ENCODE measurements around the gene BST2.

- no peak for TF ChIP-seq EP300 (IDR thresholded peaks at IDR 0.05; ENCODE audit: borderline replicate concordance)
- no peak for TF ChIP-seq YY1 (IDR thresholded peaks at IDR 0.05; ENCODE audit: low read depth)
- TF ChIP-seq TCF12 (IDR thresholded peaks at IDR 0.05; ENCODE audit: low read depth): no peak
- TF ChIP-seq TAF1 (IDR thresholded peaks at IDR 0.05; ENCODE audit: low read depth): no peak
- TF ChIP-seq MAX (IDR thresholded peaks at IDR 0.05): no peak
- TF ChIP-seq REST (IDR thresholded peaks at IDR 0.05; ENCODE audit: low read depth): no peak
- no peak for TF ChIP-seq CEBPB (IDR thresholded peaks at IDR 0.05)
Measured at GRCh38 chr19:17450264-17451075, 45.0 kb upstream of the BST2 start.
